ENCODE data around the gene TMEM205. TPM values are rescaled to one million over a fixed set of nuclear protein-coding genes. Genes with fewer than 3 reads are reported as not detected.
"Not testable (repeated sequence)": the region's sequence is repeated elsewhere in the genome, so short reads cannot be mapped to it uniquely, and the experiment has no call there.

Gene TMEM205
- total and polyA plus RNA-seq, 2 experiments from 2014 or later, result 84.6 to 152 TPM

- H3K9ac ChIP-seq, result 0 out of 2 replicates have a peak overlapping the region, but pooled peaks have one; percentile 80
- no peaks in the 10 kb centered on the region for H3K9me3 ChIP-seq (ENCODE audit: low read depth)
- no peaks in the 10 kb centered on the region for H3K27me3 ChIP-seq (replicated peaks; ENCODE audit: insufficient read depth)
- H3K36me3 ChIP-seq (ENCODE audit: low read depth), result no peaks in the 10 kb centered on the region
- no peak for DNase-seq
- peaks cover 24% of the 10 kb centered on the region for H3F3A ChIP-seq (ENCODE audit: insufficient read depth)
- peak overlapping the region; percentile 89 for H3K4me2 ChIP-seq (ENCODE audit: unreplicated experiment)
- H3K27ac ChIP-seq, result no peak overlapping the region
- H2AFZ ChIP-seq, result no peak overlapping the region
- H4K20me1 ChIP-seq (ENCODE audit: insufficient read depth), result no peaks in the 10 kb centered on the region
- H3K79me2 ChIP-seq (ENCODE audit: insufficient read depth), result peaks cover 7% of the 10 kb centered on the region; the same call in 1 of the 2 replicates
- H3K4me1 ChIP-seq (ENCODE audit: insufficient read depth), result peaks cover 25% of the 10 kb centered on the region
- TF ChIP-seq EZH2 (IDR thresholded peaks at IDR 0.05; ENCODE audit: insufficient read depth, poor library complexity, severe bottlenecking) (no peak), EZH2phosphoT487 (IDR thresholded peaks at IDR 0.05; ENCODE audit: insufficient read depth, low read depth) (no peak)
- no peak overlapping the region; the same call in 1 of the 2 replicates for H3K4me3 ChIP-seq
- 85 to 88% methylated on average over 7 of the region's 7 CpGs for WGBS, 2 experiments (ENCODE audit: low coverage in 1 of 2, low lambda C conversion rate in 2 of 2, missing lambda C conversion rate in 2 of 2)
- H3K9me2 ChIP-seq (ENCODE audit: insufficient read depth), result no peaks in the 10 kb centered on the region
- in situ Hi-C loops (cut with MboI), result no loop called here
Measured at GRCh38 chr19:11379857-11380350, 33.8 kb upstream of the TMEM205 start.

DNA sequence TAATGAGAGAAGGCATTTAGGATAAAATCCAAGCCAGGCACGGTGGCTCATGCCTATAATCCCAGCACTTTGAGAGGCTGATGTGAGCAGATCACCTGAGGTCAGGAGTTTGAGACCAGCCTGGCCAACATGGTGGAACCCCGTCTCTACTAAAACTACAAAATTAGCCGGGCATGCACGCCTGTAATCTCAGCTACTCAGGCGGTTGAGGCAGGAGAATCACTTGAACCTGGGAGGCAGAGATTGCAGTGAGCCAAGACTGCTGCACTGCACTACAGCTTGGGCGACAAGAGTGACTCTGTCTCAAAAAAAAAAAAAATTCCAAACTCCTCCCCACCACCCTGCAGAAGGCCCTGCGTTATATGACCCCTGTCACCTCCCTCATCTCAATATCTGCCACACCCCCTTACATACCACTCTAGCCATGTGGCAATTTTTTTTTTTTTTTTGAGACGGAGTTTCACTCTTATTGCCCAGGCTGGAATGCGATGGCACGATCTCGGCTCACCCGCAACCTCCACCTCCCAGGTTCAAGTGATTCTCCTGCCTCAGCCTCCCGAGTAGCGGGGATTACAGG is 33.3 kb upstream of the TMEM205 start:
- WGBS, 2 experiments (ENCODE audit: low coverage in 1 of 2, low lambda C conversion rate in 2 of 2, missing lambda C conversion rate in 2 of 2), result 84 to 89% methylated on average over 14 of the region's 14 CpGs
- H3K9me2 ChIP-seq (ENCODE audit: insufficient read depth); H3K27ac ChIP-seq; H3K9ac ChIP-seq; H3K79me2 ChIP-seq (ENCODE audit: insufficient read depth); H3K4me2 ChIP-seq (ENCODE audit: unreplicated experiment); H2AFZ ChIP-seq; H4K20me1 ChIP-seq (ENCODE audit: insufficient read depth); H3K27me3 ChIP-seq (replicated peaks; ENCODE audit: insufficient read depth); H3K9me3 ChIP-seq (ENCODE audit: low read depth); in situ Hi-C loops (cut with MboI); H3K4me3 ChIP-seq; DNase-seq; H3K36me3 ChIP-seq (ENCODE audit: low read depth): not testable (repeated sequence)
- Histone ChIP-seq H3F3A (ENCODE audit: insufficient read depth) (peaks cover 24% of the 10 kb centered on the region), H3K4me1 (ENCODE audit: insufficient read depth) (peaks cover 25% of the 10 kb centered on the region)

- in situ Hi-C loops (cut with MboI), result no loop called here
- H4K20me1 ChIP-seq (ENCODE audit: insufficient read depth), result no peaks in the 10 kb centered on the region
- no peak overlapping the region; the same call in 1 of the 2 replicates for H3K9ac ChIP-seq
- no peaks in the 10 kb centered on the region for H3K36me3 ChIP-seq (ENCODE audit: low read depth)
- H3F3A ChIP-seq (ENCODE audit: insufficient read depth), result peaks cover 24% of the 10 kb centered on the region
- H3K9me3 ChIP-seq (ENCODE audit: low read depth), result no peaks in the 10 kb centered on the region
- H3K4me1 ChIP-seq (ENCODE audit: insufficient read depth), result peaks cover 30% of the 10 kb centered on the region
- H3K27me3 ChIP-seq (replicated peaks; ENCODE audit: insufficient read depth), result no peaks in the 10 kb centered on the region
- no peaks in the 10 kb centered on the region for H3K9me2 ChIP-seq (ENCODE audit: insufficient read depth)
- no peak for TF ChIP-seq EZH2phosphoT487 (IDR thresholded peaks at IDR 0.05; ENCODE audit: insufficient read depth, low read depth)
- H3K27ac ChIP-seq, result peak overlapping the region; percentile 63
- peak overlapping the region; percentile 61 for H3K4me2 ChIP-seq (ENCODE audit: unreplicated experiment)
- H2AFZ ChIP-seq, result no peak overlapping the region
- H3K79me2 ChIP-seq (ENCODE audit: insufficient read depth), result peaks cover 7% of the 10 kb centered on the region; the same call in 1 of the 2 replicates
- DNase-seq, result peak; percentile 93
- no peak overlapping the region for H3K4me3 ChIP-seq
- WGBS, 2 experiments (ENCODE audit: low coverage in 1 of 2, low lambda C conversion rate in 2 of 2, missing lambda C conversion rate in 2 of 2), result 39 to 48% methylated on average over 8 of the region's 8 CpGs
Measured at GRCh38 chr19:11378319-11379189, 32.5 kb upstream of the TMEM205 start.

GRCh38 chr19:11377756-11378155 is 31.7 kb upstream of the TMEM205 start:
- Histone ChIP-seq H3K9me2 (ENCODE audit: insufficient read depth) (no peaks in the 10 kb centered on the region), H3K36me3 (ENCODE audit: low read depth) (no peaks in the 10 kb centered on the region), H4K20me1 (ENCODE audit: insufficient read depth) (no peaks in the 10 kb centered on the region), H3K9ac (0 out of 2 replicates have a peak overlapping the region, but pooled peaks have one; percentile 14), H3K4me3 (peak overlapping the region; percentile 10; the same call in 1 of the 2 replicates), H3K9me3 (ENCODE audit: low read depth) (no peaks in the 10 kb centered on the region), H3K27me3 (replicated peaks; ENCODE audit: insufficient read depth) (no peaks in the 10 kb centered on the region), H3K4me2 (ENCODE audit: unreplicated experiment) (peak overlapping the region; percentile 61), H3K4me1 (ENCODE audit: insufficient read depth) (peaks cover 30% of the 10 kb centered on the region), H3F3A (ENCODE audit: insufficient read depth) (peaks cover 24% of the 10 kb centered on the region), H2AFZ (no peak overlapping the region), H3K27ac (peak overlapping the region; percentile 63), H3K79me2 (ENCODE audit: insufficient read depth) (peaks cover 7% of the 10 kb centered on the region; the same call in 1 of the 2 replicates)
- WGBS, 2 experiments (ENCODE audit: low coverage in 1 of 2, low lambda C conversion rate in 2 of 2, missing lambda C conversion rate in 2 of 2), result 71 to 76% methylated on average over 3 of the region's 3 CpGs
- TF ChIP-seq EZH2phosphoT487 (IDR thresholded peaks at IDR 0.05; ENCODE audit: insufficient read depth, low read depth) (no peak), EZH2 (IDR thresholded peaks at IDR 0.05; ENCODE audit: insufficient read depth, poor library complexity, severe bottlenecking) (no peak)
- DNase-seq, result peak; percentile 77
- in situ Hi-C loops (cut with MboI), result no loop called here
